Calu3 (cell line): ENCODE results near the gene E2F3. TPM values are rescaled to one million over a fixed set of nuclear protein-coding genes. Genes with fewer than 3 reads are reported as not detected.

Source experiments
- BruUV-seq: library from RNA; stranded (reverse); fragments of 400-500 nt; replicated peaks from 2 replicates; lab custom pipeline; 2021; lab: Mats Ljungman, UMichigan
- CTCF ChIA-PET: fragments of 300-600 bp; sonication (Branson Sonifier 250); formaldehyde crosslinking; loops from one replicate; lab custom pipeline; 2022; ENCODE audit warnings: antibody characterized with exemption; lab: Charles Lee
- DNase-seq: peaks from one replicate; pipeline ENCODE4 v3.0.0; 2022
- H3K27ac Mint-ChIP-seq: one replicate; pipeline ENCODE4 v1.8.0; 2022; ENCODE audit warnings: mixed read lengths; ENCODE audit not compliant: unreplicated experiment
- H3K27me3 Mint-ChIP-seq: one replicate; pipeline ENCODE4 v1.8.0; 2022; ENCODE audit warnings: mixed read lengths; ENCODE audit not compliant: unreplicated experiment
- H3K36me3 Mint-ChIP-seq: one replicate; pipeline ENCODE4 v1.8.0; 2022; ENCODE audit warnings: mild to moderate bottlenecking, moderate library complexity, mixed read lengths; ENCODE audit not compliant: insufficient read depth, unreplicated experiment
- H3K4me1 Mint-ChIP-seq: one replicate; pipeline ENCODE4 v1.8.0; 2022; ENCODE audit warnings: mild to moderate bottlenecking, low read depth, mixed read lengths; ENCODE audit not compliant: unreplicated experiment
- H3K4me3 Mint-ChIP-seq: one replicate; pipeline ENCODE4 v1.8.0; 2022; ENCODE audit warnings: mild to moderate bottlenecking, low read depth, moderate library complexity, mixed read lengths; ENCODE audit not compliant: unreplicated experiment
- H3K9me3 Mint-ChIP-seq: one replicate; pipeline ENCODE4 v1.8.0; 2022; ENCODE audit warnings: low read depth, mixed read lengths; ENCODE audit not compliant: unreplicated experiment
- CTCF ChIP-seq: fragments of 200-600 bp; IDR thresholded peaks from one replicate; pipeline ENCODE4 v1.8.0; 2022; ENCODE audit warnings: antibody characterized with exemption; ENCODE audit not compliant: unreplicated experiment
- intact Hi-C: fragments of 100-400 bp; cut with micrococcal nuclease; formaldehyde crosslinking; loops from one replicate; pipeline ENCODE4 v1.10.0; 2022; ENCODE audit not compliant: unreplicated experiment
- total RNA-seq: library from RNA; stranded (reverse); gene quantifications from 2 replicates; pipeline ENCODE4 v1.2.3, GENCODE V29; 2022

E2F3 gene
- total RNA-seq, 1 experiment from 2014 or later, result 69.8 TPM

- no peaks in the 10 kb centered on the region for H3K27me3 Mint-ChIP-seq
- H3K9me3 Mint-ChIP-seq, result peaks cover 3% of the 10 kb centered on the region
- peaks cover 36% of the 10 kb centered on the region for H3K36me3 Mint-ChIP-seq
- no TSS peak for BruUV-seq
- intact Hi-C loops, result no loop called here
- peaks cover 66% of the 10 kb centered on the region for H3K4me1 Mint-ChIP-seq
- CTCF ChIA-PET, result interaction anchor here (0.6 kb wide), 1 partner anchor 397 kb away, joined by 6 read pairs; no protein-coding TSS in a partner anchor
- DNase-seq, result no peak
- no peak for TF ChIP-seq CTCF
- H3K27ac Mint-ChIP-seq, result no peak overlapping the region
- no peak overlapping the region for H3K4me3 Mint-ChIP-seq
Measured at GRCh38 chr6:20538907-20539306, 137.2 kb downstream of the E2F3 start.

GRCh38 chr6:20539387-20539786, 137.7 kb downstream of the E2F3 start:
- no peak for DNase-seq
- H3K4me1 Mint-ChIP-seq, result peaks cover 66% of the 10 kb centered on the region
- peaks cover 31% of the 10 kb centered on the region for H3K36me3 Mint-ChIP-seq
- no peak overlapping the region for H3K4me3 Mint-ChIP-seq
- CTCF ChIA-PET, result no interaction called here
- no peaks in the 10 kb centered on the region for H3K27me3 Mint-ChIP-seq
- peak overlapping the region; percentile 18 for H3K27ac Mint-ChIP-seq
- TF ChIP-seq CTCF, result no peak
- no TSS peak for BruUV-seq
- peaks cover 3% of the 10 kb centered on the region for H3K9me3 Mint-ChIP-seq
- intact Hi-C loops, result no loop called here

- peaks cover 3% of the 10 kb centered on the region for H3K9me3 Mint-ChIP-seq
- no peaks in the 10 kb centered on the region for H3K27me3 Mint-ChIP-seq
- TF ChIP-seq CTCF, result no peak
- intact Hi-C loops, result no loop called here
- CTCF ChIA-PET, result no interaction called here
- H3K4me1 Mint-ChIP-seq, result peaks cover 61% of the 10 kb centered on the region
- BruUV-seq, result no TSS peak
- DNase-seq, result no peak
- no peak overlapping the region for H3K4me3 Mint-ChIP-seq
- peak overlapping the region; percentile 25 for H3K27ac Mint-ChIP-seq
- H3K36me3 Mint-ChIP-seq, result peaks cover 21% of the 10 kb centered on the region
Measured at GRCh38 chr6:20540683-20541082, 139.0 kb downstream of the E2F3 start.

- Mint-ChIP-seq H3K9me3 (peaks cover 3% of the 10 kb centered on the region), H3K36me3 (peaks cover 20% of the 10 kb centered on the region), H3K4me1 (peaks cover 59% of the 10 kb centered on the region), H3K27ac (no peak overlapping the region), H3K27me3 (no peaks in the 10 kb centered on the region), H3K4me3 (no peak overlapping the region)
- no peak for TF ChIP-seq CTCF
- DNase-seq, result no peak
- CTCF ChIA-PET, result no interaction called here
- intact Hi-C loops, result no loop called here
- BruUV-seq, result no TSS peak
Measured at GRCh38 chr6:20541382-20541781, 139.7 kb downstream of the E2F3 start.
